Epithelial cell of esophagus (primary cell): Measurements from ENCODE around the gene ARHGAP10.

Experiments used
- DNase-seq: peaks from one replicate; pipeline ENCODE4 v3.0.0; 2010; ENCODE audit warnings: low read depth
- H3K4me3 ChIP-seq: 2 replicates; pipeline ENCODE4 v1.5.1; 2011; ENCODE audit warnings: mild to moderate bottlenecking, low read length, control low read depth
- TF ChIP-seq, protein P1 (sequence below): IDR thresholded peaks from 2 replicates; pipeline ENCODE4 v1.5.1; 2011; ENCODE audit warnings: low read depth, mild to moderate bottlenecking, low read length, control low read depth, inconsistent platforms; ENCODE audit not compliant: insufficient read depth; ENCODE audit errors: missing control alignments

Gene ARHGAP10

GRCh38 chr4:147829401-147830101, 97.7 kb downstream of the ARHGAP10 start:
- DNase-seq, result peak; percentile 79
- H3K4me3 ChIP-seq, result no peak overlapping the region
- TF ChIP-seq, protein P1, sequence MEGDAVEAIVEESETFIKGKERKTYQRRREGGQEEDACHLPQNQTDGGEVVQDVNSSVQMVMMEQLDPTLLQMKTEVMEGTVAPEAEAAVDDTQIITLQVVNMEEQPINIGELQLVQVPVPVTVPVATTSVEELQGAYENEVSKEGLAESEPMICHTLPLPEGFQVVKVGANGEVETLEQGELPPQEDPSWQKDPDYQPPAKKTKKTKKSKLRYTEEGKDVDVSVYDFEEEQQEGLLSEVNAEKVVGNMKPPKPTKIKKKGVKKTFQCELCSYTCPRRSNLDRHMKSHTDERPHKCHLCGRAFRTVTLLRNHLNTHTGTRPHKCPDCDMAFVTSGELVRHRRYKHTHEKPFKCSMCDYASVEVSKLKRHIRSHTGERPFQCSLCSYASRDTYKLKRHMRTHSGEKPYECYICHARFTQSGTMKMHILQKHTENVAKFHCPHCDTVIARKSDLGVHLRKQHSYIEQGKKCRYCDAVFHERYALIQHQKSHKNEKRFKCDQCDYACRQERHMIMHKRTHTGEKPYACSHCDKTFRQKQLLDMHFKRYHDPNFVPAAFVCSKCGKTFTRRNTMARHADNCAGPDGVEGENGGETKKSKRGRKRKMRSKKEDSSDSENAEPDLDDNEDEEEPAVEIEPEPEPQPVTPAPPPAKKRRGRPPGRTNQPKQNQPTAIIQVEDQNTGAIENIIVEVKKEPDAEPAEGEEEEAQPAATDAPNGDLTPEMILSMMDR, result no peak

- DNase-seq, result no peak
- TF ChIP-seq, protein P1, result no peak
Observed at GRCh38 chr4:147830102-147830463, 98.2 kb downstream of the ARHGAP10 start.

GRCh38 chr4:147830987-147831386, 99.1 kb downstream of the ARHGAP10 start:
- H3K4me3 ChIP-seq, result no peak overlapping the region
- TF ChIP-seq, protein P1, result no peak
- peak; percentile 84 for DNase-seq

More at GRCh38 chr4:147830102-147830463, 98.2 kb downstream of the ARHGAP10 start:
- H3K4me3 ChIP-seq, result no peak overlapping the region

GRCh38 chr4:147831551-147832171, 99.8 kb downstream of the ARHGAP10 start:
- TF ChIP-seq, protein P1, result no peak
- peak; percentile 92 for DNase-seq
- no peak overlapping the region for H3K4me3 ChIP-seq

- TF ChIP-seq, protein P1, result no peak
- peak; percentile 24 for DNase-seq
- no peak overlapping the region for H3K4me3 ChIP-seq
Observed at GRCh38 chr4:147833254-147833653, 101.4 kb downstream of the ARHGAP10 start.

DNA sequence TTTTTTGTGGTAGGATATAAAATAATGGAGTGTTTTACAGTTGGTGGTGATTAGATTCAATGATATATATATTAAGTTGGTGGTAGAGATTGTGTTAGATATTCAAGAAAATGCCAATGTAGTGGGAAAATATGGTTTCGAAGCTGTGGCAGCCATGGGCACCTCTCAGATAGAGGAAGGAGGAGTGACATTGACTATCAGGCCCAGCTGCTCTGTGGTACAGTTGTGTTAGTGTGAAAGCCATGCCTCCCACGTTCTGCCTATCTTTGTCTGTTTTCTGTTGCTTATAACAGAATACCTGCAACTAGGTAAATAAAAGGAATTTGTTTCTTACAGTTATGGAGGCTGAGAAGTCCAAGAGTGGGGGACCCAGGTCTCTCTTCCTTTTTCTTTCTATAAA, 101.9 kb downstream of the ARHGAP10 start:
- TF ChIP-seq, protein P1, result no peak
- DNase-seq, result no peak
- no peak overlapping the region for H3K4me3 ChIP-seq
